Measurements from ENCODE around the gene OBSL1. TPM values are rescaled to one million over a fixed set of nuclear protein-coding genes. Genes with fewer than 3 reads are reported as not detected.

The OBSL1 gene
- total RNA-seq, 1 donor from 2014 or later: 9.2 TPM

DNA sequence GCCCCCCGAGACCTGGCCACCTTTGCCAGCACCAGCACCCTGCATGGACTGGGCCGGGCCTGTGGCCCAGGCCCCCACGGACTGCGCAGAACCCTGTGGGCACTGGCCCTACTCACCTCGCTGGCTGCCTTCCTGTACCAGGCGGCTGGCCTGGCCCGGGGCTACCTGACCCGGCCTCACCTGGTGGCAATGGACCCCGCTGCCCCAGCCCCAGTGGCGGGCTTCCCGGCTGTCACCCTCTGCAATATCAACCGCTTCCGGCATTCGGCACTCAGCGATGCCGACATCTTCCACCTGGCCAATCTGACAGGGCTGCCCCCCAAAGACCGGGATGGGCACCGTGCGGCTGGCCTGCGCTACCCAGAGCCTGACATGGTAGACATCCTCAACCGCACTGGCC, 56.5 kb downstream of the OBSL1 start:
- DNase-seq (ENCODE audit: low read depth) (no peak), FAIRE-seq (no peak)
- TF ChIP-seq, protein P1, sequence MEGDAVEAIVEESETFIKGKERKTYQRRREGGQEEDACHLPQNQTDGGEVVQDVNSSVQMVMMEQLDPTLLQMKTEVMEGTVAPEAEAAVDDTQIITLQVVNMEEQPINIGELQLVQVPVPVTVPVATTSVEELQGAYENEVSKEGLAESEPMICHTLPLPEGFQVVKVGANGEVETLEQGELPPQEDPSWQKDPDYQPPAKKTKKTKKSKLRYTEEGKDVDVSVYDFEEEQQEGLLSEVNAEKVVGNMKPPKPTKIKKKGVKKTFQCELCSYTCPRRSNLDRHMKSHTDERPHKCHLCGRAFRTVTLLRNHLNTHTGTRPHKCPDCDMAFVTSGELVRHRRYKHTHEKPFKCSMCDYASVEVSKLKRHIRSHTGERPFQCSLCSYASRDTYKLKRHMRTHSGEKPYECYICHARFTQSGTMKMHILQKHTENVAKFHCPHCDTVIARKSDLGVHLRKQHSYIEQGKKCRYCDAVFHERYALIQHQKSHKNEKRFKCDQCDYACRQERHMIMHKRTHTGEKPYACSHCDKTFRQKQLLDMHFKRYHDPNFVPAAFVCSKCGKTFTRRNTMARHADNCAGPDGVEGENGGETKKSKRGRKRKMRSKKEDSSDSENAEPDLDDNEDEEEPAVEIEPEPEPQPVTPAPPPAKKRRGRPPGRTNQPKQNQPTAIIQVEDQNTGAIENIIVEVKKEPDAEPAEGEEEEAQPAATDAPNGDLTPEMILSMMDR (IDR thresholded peaks at IDR 0.05; ENCODE audit: insufficient read depth, low read length, severe bottlenecking): no peak
- H3K36me3 ChIP-seq (ENCODE audit: control insufficient read depth, insufficient read depth, low read length): no peaks in the 10 kb centered on the region
- no peak overlapping the region for H3K4me3 ChIP-seq (ENCODE audit: low read depth, low read length)
- peaks cover 71% of the 10 kb centered on the region for H3K27me3 ChIP-seq (ENCODE audit: control insufficient read depth, insufficient read depth, low read length)

DNA sequence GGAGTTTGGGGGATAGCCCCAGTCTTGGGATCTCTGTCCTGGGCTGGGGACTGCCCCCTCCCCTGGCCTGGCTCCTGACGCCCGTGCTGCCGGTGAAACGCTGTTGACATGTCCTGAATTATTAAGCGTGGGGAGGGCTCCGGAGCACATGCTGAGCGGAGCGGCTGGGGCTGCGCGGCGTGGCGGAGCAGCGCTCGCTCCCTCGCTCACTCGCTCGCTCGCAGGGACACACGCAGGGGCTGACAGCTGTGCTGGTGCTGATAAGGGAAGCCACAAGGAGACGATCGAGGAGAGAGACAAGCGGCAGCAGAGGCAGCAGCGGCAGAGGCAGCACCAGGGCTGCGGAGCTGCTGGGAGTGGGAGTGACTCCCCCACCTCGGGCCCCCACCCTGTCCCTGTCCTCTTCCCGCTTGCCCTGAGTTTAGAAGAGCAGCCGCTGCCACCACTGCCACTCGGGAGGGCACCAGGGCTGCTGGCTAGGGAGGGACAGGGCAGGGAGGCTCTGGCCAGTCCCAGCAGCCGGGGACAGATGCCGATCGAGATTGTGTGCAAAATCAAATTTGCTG, 57.1 kb downstream of the OBSL1 start, which contains the start of gene ASIC4:
Gene ASIC4, plus strand, starts transcription at position 287 of the 566 bp plus-strand sequence. Its CDS starts 243 bp downstream, at position 530.
- Histone ChIP-seq H3K27me3 (ENCODE audit: control insufficient read depth, insufficient read depth, low read length) (peaks cover 69% of the 10 kb centered on the region), H3K4me3 (ENCODE audit: low read depth, low read length) (no peak within 1 kb of the TSS), H3K36me3 (ENCODE audit: control insufficient read depth, insufficient read depth, low read length) (no peaks in the 10 kb centered on the region)
- TF ChIP-seq, protein P1 (IDR thresholded peaks at IDR 0.05; ENCODE audit: insufficient read depth, low read length, severe bottlenecking): no peak
- FAIRE-seq (no peak), DNase-seq (ENCODE audit: low read depth) (no peak)

DNA sequence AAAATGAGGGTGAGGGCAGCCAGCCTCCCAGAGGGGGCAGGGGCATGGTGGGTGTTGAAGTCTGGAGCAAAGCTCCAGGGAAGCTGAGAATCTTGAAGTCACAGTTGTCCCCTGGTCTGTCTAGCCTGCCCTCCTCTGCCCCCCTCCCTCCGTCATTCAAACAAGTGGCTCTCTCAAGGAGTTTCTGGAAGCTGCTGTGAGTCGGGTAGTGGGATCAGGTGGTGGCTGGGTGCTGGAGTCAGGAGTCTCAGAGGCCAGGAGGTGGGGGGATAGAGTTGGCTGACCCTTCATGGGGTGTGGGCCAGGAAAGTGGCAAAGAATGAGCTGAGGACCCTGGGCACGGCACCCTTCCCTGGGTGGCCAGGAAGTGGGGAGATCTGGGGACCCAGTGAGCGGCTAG, 57.6 kb downstream of the OBSL1 start:
- DNase-seq (ENCODE audit: low read depth) (no peak), FAIRE-seq (no peak)
- H3K4me3 ChIP-seq (ENCODE audit: low read depth, low read length): no peak overlapping the region
- H3K27me3 ChIP-seq (ENCODE audit: control insufficient read depth, insufficient read depth, low read length): peaks cover 69% of the 10 kb centered on the region
- H3K36me3 ChIP-seq (ENCODE audit: control insufficient read depth, insufficient read depth, low read length): no peaks in the 10 kb centered on the region
- TF ChIP-seq, protein P1 (IDR thresholded peaks at IDR 0.05; ENCODE audit: insufficient read depth, low read length, severe bottlenecking): no peak

DNA sequence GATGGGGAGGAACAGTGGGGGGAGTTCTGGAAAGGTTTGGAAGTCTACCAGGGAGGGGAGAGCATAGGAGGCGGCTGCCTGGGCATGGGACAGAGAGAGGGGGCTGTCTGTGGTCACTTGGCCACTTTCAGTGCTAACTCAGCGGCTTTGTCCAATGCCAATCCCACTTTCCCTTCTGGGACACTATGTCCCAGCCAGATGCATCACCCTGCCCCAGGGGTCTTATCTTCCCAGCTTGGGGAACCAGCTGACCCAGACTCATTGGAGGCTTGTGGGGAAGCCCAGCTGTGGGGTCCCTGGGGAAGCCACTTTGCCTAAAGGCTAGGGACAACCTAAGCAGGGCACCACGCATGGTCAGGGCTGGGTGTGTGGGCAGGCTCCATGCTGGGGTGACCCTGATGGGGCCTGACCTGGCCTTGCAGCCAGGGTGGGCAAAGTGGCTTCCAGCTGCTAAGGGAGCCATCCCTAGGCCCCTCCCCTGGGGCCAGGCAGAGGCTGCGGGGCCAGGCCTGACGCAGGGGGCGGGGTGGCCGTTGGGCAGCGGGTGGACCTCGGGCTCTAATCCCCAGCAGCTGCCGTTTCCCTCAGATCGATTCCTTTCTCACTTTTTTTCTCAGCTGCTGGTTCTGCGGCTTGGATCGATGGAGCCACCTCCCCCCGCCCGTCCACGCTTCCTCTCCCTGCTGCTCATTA, 58.7 kb downstream of the OBSL1 start:
- Histone ChIP-seq H3K4me3 (ENCODE audit: low read depth, low read length) (no peak overlapping the region), H3K27me3 (ENCODE audit: control insufficient read depth, insufficient read depth, low read length) (peaks cover 65% of the 10 kb centered on the region), H3K36me3 (ENCODE audit: control insufficient read depth, insufficient read depth, low read length) (no peaks in the 10 kb centered on the region)
- TF ChIP-seq, protein P1 (IDR thresholded peaks at IDR 0.05; ENCODE audit: insufficient read depth, low read length, severe bottlenecking): no peak
- no peak for DNase-seq (ENCODE audit: low read depth)
- no peak for FAIRE-seq

DNA sequence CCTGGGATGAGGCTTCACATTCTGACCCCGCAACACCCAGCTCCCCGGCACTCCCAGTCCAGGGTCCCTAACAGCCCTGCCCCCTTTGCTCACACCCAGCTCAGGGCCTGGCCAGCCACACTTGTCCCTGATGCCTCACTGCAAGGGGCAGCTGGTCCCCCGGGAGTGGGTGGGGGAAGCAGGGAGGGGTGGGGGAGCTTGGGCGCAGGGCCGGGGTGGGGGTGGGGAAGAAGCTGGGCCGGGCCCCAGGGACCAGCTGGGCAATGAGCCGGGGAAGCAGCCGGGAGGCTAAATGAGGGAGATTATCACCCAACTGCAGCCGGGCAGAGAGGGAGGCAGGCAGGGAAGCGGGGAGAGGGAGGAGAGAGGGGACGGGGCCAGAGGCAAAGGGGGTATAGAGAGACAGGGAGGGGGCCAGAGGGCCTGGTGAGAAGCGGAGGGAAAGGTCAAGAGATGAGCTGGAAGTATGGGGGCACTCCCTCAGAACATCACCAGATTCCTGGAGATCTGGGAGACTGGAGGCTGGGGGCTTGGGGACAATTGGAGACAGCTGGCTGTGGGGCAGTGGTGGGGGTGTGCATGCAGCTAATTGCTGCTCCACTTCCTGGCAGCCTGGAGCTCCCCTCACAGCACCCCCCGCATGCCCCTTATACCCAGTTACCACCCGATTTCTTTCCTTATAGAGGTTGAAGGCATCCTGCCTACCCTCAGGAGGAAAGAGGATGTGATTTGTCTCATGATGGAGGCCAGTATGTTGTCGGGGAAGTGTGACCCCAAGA, 59.6 kb downstream of the OBSL1 start:
- H3K36me3 ChIP-seq (ENCODE audit: control insufficient read depth, insufficient read depth, low read length): peaks cover under 1% of the 10 kb centered on the region
- no peak overlapping the region for H3K4me3 ChIP-seq (ENCODE audit: low read depth, low read length)
- DNase-seq (ENCODE audit: low read depth) (no peak), FAIRE-seq (no peak)
- peaks cover 57% of the 10 kb centered on the region for H3K27me3 ChIP-seq (ENCODE audit: control insufficient read depth, insufficient read depth, low read length)
- TF ChIP-seq, protein P1 (IDR thresholded peaks at IDR 0.05; ENCODE audit: insufficient read depth, low read length, severe bottlenecking): no peak
